Midbrain (tissue), 1 donor: ENCODE data around the gene CBX8.

Source experiments
- DNase-seq: peaks from one replicate; lab custom pipeline; 2025; lab: John Stamatoyannopoulos, UW

Gene CBX8

DNA sequence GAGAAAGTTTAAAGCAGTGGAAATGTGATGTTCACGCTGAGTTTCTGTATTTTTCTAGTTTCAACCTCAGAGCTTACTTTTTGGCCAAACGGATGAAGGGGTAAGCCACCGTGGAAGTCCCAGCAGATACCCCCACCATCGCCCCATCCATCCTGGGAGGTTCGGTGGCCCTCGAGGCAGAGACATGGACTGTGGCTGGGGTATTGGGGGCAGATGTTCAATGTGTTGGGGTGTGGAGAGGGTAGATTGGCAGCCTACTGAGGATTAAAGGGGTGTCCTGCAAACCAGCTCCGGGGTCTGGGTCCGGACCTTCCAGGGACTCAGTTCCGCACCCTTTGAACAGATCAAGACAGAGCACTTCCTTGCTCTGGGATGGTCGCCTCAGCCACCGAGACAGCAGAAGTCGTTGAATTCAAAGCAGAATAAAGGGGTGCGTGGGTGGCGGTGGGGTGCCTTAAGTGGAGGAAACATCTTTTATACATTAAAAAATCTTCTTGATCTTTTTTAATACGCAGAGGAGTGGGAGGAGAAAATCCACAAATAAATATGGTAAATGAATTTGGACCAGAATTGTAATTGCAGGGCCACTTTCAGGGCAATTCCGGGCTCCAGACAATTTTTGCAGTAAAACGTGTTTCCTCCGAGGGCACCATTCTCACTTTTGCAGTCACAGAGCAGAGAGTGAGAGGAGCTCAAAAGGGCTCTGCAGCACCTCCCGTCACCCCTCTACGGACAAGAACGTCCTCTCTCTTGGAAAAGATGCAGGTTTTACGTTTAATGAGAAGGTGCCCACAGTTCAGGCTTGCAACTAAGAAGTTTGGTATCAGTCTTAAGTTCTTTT lies 8.2 kb upstream of the CBX8 start:
- no peak for DNase-seq

GRCh38 chr17:79803997-79804855 lies 7.3 kb upstream of the CBX8 start:
- no peak for DNase-seq

DNA sequence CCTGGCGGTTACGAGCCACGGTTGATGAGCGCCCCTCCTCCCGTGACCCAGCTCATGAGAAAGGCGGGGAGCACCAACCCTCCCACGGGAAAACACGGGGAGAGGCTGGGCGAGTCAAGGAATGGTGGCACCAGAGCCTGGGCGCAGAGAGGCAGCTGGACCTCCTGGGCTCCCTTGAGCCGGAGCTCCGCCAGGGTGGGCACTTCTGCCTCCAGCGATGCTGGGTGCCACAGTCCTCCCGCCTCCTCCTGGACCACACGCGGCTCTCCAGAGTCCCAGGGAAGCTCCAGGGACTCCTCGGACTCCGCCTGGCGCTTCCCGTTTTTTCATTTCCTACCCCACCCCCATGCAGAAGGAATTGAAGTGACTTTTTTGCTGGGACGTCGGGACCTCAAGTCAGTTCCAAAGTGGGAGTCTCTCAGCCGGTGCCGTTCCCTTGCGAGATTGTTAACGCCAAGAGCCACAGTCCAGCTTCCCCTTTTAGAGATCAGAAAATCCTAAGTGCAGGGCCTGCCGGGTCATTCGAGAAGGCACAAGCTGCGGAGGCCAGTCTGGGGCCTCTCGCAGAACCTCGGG lies 6.6 kb upstream of the CBX8 start:
- DNase-seq: no peak

DNA sequence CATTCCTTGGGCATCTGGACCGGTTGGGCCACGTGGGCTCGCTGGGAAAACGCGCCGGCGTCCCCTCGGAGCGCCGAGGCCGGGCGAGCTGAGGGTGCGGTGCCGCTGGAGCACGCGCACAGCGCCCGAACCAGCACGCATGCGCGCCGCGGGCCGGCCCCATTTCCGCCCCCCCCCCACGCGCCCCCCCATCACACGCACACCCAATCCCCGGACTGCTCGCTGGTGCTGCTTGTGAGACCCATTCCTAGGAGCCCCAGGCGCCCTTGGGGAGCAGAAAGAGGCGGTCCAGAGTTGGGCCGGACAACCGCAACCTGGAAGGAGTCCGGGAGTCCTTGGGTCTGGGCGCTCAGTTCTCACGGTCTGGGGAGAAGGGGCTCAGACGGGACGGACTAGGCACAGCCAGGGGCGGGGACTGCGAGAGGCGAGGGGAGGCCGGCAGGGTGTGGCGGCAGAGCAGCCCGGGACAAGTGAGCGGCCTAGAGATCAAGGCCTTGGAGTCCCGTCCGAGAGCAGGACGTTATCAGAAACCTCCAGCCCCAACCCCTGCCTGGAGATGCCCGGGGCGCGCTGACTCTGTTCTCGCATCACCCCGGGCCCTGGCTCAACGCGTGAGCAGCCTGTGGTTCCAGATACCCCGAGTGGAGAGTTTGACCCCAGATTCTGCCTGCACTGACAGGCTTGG lies 6.0 kb upstream of the CBX8 start:
- no peak for DNase-seq

GRCh38 chr17:79802039-79802735 lies 5.3 kb upstream of the CBX8 start:
- no peak for DNase-seq

DNA sequence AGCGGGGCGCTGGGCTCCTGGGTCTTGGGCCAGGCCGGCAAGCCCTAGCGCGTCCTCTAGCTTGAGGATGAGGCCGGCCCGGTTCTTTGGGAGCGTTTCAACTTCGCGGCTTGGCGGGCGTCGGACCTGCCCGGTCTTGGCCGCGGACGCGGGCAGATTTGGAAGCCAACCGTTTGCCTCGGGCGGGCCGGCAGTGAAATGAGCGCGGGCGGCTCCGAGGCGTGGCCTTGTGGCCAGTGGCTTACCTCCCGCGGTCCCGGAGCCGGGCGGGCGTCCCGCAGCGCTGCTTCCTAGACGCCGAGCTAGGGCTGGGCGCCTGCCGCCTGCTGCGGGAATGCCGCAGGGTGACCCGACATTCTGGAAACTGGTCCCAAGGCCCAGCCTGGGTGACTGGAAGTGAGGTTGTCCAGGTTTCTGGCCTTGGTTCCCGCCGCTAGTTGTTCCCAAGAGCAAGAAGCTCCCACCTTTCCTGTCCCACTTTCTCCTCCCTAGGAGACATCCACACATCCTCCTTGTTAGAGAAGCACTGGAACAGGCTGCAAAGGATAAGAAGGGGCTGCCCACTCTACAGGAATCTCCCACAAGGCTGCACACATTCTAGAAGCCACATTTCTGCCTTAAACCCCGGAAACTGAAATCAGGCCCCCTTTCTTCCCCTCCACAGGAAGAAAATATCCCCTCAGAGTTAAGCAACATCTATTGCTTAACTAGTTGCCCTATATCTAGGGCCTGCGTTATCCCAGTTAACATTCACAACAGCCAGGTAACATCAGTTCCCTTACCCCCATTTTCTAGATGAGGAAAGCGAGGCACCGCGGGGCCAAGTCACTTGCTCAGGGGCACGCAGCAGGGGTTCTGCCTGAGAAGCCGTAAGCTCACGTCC lies 4.5 kb upstream of the CBX8 start:
- DNase-seq: no peak

DNA sequence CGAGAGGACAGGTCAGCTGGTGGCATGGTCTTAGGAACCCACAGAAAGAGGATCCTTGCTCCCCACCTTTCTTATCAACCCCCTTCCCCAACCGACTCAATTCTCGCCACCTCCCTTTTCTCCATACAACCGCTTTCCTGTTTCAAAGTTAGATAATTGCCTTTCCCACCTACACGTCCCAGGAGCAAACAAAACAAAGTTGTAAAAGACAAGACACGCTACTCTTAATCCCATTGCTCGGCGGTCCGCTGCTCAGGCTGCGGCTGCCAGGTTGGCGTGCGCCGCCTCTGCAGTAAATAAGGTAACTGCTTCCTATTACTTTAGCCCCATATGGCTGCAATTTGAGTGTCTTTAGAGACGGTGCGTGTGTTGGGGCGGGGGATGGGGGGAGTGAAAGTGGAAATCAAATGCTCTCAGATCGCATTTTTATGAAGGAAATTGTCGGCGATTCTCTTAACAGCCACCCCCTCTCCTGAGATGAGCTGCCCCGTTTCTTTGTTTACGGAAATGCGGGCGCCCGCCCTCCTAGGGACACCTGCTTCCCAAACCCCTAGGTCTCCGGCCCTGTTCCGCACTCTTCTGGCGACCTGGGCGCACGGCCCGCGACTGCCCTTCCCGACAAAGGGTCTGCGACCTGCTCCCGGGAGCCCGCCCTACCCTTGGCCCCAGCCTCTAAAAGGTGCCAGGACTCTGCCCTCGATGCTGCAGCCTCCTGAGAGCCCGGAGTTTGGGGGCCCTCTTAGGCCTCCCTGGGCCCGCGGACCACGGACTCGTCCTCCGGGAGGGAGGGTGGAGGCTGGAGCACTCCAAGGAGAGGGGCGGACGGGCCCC lies 3.7 kb upstream of the CBX8 start:
- DNase-seq: no peak

GRCh38 chr17:79799538-79800324 lies 2.9 kb upstream of the CBX8 start:
- no peak for DNase-seq

DNA sequence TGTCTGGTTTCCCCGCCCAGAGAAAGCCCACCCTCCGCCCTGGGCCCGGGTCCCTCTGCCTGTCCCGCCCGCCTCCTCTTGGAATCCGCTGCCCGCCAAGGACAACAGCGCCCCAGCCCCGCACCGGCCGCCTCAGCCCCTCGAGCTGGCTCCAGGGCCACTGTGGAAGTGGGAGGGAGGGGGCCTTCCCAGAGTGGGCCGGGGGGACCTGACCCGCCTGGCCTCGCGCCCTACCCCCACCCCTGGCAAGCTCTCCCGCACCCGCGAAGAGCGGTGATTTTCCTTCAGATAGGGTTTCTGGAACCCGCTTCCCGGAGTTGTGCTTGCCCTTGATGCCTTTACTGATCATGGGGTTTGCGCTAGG lies 2.3 kb upstream of the CBX8 start:
- no peak for DNase-seq

DNA sequence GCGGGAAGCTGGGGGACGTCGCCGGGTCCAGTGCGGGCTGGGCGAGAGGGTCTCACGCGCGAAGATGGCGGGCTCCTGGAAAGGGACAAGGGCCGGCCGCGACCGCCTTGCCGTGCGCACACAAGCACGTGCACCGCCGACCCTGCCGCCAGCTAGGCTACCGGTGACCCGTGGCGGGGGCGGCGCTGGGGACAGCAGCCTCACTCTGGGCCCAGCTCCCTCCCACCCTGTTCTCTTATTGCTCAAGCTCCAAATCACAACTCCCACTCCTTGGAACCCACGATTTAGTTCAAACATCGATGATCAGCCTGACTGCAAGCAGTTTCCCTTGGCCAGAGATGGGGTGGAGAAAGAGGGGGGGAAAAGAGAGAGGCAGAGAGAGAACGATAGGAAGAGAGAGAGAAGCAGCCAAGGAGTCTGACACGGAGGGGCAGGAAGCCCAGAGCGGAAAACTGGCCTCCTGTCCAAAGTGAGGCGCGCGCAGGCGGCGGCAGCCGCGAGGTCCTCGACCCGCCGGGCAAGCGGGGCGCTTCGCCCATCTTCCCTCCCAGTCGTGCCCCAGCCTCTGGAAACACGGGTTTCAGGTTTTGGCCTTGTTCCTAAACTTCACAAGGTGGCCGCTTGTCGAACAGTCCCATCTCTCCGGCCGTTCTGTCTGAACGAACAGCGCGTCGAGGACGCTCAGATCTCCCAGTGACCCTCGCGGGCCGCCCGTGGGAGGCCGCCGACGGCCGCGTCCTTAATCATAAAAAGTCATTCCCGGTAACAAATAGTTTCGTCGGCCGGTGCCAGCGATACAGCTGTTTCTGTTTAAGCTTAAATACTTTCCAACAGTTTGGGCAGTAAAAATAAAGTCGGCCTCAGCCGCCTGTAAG lies 1.7 kb upstream of the CBX8 start:
- DNase-seq: no peak

- no peak for DNase-seq
Observed at GRCh38 chr17:79797492-79798298, 818 bp upstream of the CBX8 start.

- DNase-seq: no peak
Observed at GRCh38 chr17:79796444-79796762, 474 bp downstream of the CBX8 start.

DNA sequence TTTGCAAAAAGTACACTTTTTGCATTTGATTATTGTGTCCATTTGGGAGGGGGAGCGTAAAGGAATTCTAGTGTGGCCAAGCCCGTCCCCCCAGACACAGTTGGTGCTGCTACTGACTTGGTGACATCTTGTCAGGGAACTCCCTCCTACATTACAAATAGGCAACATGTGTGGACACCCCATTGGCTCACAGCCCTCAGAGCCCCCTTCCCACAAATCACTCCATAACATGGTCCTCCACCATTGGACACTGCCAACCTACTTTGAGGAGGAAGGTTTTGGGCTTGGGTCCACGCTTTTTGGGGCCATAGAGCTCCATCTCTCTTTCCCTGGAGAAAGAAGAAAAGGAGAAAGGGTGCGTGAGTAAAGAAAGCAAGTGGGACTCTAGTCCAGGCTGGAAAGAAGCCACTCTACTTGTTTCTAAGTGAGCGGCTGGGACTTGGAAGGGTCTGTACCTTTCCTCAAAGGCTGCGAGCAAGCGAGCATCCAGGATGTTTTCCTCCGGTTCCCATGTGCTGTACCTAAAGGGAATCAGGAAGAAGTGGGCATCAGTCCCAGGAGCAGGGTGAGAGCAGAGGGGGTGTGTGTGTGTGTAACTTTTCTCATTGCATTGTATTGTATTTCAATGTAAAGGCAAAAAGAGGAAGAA lies 958 bp downstream of the CBX8 start:
- DNase-seq: no peak

GRCh38 chr17:79794659-79795511 lies 2.0 kb downstream of the CBX8 start:
- DNase-seq: no peak

DNA sequence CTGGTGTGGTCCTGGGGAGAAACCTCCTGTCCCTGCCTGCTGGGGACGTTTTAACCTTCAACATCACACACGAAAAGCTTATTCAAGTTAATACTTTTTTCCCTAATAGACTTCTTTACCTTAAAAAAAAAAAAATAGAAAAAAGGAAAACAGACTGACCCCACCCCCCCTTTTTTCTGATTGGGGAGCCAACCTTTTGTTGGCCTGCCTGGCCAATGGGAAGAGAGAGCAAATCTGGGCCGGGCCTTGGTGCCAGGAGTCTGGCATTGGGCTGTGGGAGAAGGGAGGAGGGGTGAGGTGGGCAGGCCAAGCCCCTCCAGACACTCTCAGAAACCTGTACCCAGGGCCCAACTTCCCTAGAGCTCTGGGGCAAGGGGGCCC lies 3.0 kb downstream of the CBX8 start:
- no peak for DNase-seq
